Measurements from ENCODE around the gene CYSLTR2.

DNA sequence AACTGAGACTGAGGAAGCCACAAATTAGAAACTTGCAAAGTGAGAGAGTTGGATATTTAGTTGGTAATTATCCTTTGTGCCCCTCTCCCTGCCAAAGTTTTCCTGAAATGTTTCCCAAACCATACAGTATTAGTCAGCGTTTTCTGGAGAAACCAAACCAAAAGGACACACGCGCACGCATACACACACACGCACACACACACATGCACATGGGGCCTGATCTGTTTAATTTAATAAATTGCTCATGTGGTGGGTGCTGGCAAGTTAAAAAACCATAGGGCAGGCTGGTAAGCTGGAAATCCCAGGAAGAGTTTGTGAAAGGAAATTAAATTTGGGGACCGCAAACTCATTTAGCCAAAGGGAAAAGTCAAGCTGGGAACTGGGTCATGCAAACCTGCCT is 11.7 kb upstream of the CYSLTR2 start:
- TF ChIP-seq, protein P1, sequence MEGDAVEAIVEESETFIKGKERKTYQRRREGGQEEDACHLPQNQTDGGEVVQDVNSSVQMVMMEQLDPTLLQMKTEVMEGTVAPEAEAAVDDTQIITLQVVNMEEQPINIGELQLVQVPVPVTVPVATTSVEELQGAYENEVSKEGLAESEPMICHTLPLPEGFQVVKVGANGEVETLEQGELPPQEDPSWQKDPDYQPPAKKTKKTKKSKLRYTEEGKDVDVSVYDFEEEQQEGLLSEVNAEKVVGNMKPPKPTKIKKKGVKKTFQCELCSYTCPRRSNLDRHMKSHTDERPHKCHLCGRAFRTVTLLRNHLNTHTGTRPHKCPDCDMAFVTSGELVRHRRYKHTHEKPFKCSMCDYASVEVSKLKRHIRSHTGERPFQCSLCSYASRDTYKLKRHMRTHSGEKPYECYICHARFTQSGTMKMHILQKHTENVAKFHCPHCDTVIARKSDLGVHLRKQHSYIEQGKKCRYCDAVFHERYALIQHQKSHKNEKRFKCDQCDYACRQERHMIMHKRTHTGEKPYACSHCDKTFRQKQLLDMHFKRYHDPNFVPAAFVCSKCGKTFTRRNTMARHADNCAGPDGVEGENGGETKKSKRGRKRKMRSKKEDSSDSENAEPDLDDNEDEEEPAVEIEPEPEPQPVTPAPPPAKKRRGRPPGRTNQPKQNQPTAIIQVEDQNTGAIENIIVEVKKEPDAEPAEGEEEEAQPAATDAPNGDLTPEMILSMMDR (IDR thresholded peaks at IDR 0.05; ENCODE audit: poor library complexity): no peak
- TF ChIP-seq EZH2phosphoT487 (IDR thresholded peaks at IDR 0.05; ENCODE audit: low read depth, severe bottlenecking, unreplicated experiment): no peak
